GM18517 (cell line): ENCODE measurements around the gene DENND10.
"Not testable (repeated sequence)": the region's sequence is repeated elsewhere in the genome, so short reads cannot be mapped to it uniquely, and the experiment has no call there.

Experiments
- ATAC-seq: cut with Tn5 transposase; IDR thresholded peaks from one replicate; pipeline ENCODE4 v1.9.1; 2021; ENCODE audit warnings: mild to moderate bottlenecking, moderate library complexity; ENCODE audit not compliant: unreplicated experiment

DENND10 gene

GRCh38 chr10:119096641-119097415 is 7.1 kb upstream of the DENND10 start:
- ATAC-seq, result not testable (repeated sequence)

GRCh38 chr10:119098576-119098975 is 5.3 kb upstream of the DENND10 start:
- no peak for ATAC-seq

GRCh38 chr10:119100434-119101238 is 3.3 kb upstream of the DENND10 start:
- ATAC-seq, result no peak

- no peak for ATAC-seq
Measured at GRCh38 chr10:119101366-119102098, 2.4 kb upstream of the DENND10 start.

GRCh38 chr10:119103241-119103902 is 541 bp upstream of the DENND10 start:
- no peak for ATAC-seq

- ATAC-seq, result no peak
Measured at GRCh38 chr10:119104654-119105015, 722 bp downstream of the DENND10 start.

- no peak for ATAC-seq
Measured at GRCh38 chr10:119105155-119105554, 1.2 kb downstream of the DENND10 start.

GRCh38 chr10:119105899-119106298 is 2.0 kb downstream of the DENND10 start:
- not testable (repeated sequence) for ATAC-seq

GRCh38 chr10:119107106-119107505 is 3.2 kb downstream of the DENND10 start:
- not testable (repeated sequence) for ATAC-seq

GRCh38 chr10:119107771-119108170 is 3.9 kb downstream of the DENND10 start:
- not testable (repeated sequence) for ATAC-seq

GRCh38 chr10:119112056-119112455 is 8.1 kb downstream of the DENND10 start:
- no peak for ATAC-seq

- ATAC-seq, result no peak
Measured at GRCh38 chr10:119113751-119114732, 10.1 kb downstream of the DENND10 start.

GRCh38 chr10:119115926-119116325 is 12.0 kb downstream of the DENND10 start:
- no peak for ATAC-seq

GRCh38 chr10:119116326-119116951 is 12.5 kb downstream of the DENND10 start:
- no peak for ATAC-seq

GRCh38 chr10:119118231-119118630 is 14.3 kb downstream of the DENND10 start:
- no peak for ATAC-seq

GRCh38 chr10:119119400-119119799 is 15.5 kb downstream of the DENND10 start:
- ATAC-seq, result no peak

- peak; percentile 93 for ATAC-seq
Measured at GRCh38 chr10:119120413-119120867, 16.5 kb downstream of the DENND10 start.

GRCh38 chr10:119120875-119121274 is 17.0 kb downstream of the DENND10 start:
- no peak for ATAC-seq

GRCh38 chr10:119125942-119126341 is 22.0 kb downstream of the DENND10 start:
- no peak for ATAC-seq
